Measurements from ENCODE around the gene KCNK16.

Gene KCNK16

GRCh38 chr6:39266782-39267355, 55.6 kb downstream of the KCNK16 start:
- TF ChIP-seq, protein P1, sequence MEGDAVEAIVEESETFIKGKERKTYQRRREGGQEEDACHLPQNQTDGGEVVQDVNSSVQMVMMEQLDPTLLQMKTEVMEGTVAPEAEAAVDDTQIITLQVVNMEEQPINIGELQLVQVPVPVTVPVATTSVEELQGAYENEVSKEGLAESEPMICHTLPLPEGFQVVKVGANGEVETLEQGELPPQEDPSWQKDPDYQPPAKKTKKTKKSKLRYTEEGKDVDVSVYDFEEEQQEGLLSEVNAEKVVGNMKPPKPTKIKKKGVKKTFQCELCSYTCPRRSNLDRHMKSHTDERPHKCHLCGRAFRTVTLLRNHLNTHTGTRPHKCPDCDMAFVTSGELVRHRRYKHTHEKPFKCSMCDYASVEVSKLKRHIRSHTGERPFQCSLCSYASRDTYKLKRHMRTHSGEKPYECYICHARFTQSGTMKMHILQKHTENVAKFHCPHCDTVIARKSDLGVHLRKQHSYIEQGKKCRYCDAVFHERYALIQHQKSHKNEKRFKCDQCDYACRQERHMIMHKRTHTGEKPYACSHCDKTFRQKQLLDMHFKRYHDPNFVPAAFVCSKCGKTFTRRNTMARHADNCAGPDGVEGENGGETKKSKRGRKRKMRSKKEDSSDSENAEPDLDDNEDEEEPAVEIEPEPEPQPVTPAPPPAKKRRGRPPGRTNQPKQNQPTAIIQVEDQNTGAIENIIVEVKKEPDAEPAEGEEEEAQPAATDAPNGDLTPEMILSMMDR (IDR thresholded peaks at IDR 0.05) = no peak

GRCh38 chr6:39266375-39266774, 56.1 kb downstream of the KCNK16 start:
- TF ChIP-seq, protein P1 (IDR thresholded peaks at IDR 0.05) = no peak
